Mesenchymal stem cell (in vitro differentiated cells and primary cell): ENCODE measurements around the gene PRR12.
A peak's percentile ranks its signal among the peaks of the same experiment; 100 is the strongest.

Source experiments
- DNase-seq: peaks from one replicate; pipeline ENCODE4 v3.0.0-alpha.2; 2013
- H2AFZ ChIP-seq: one replicate; pipeline ENCODE4 v1.6.1; 2013; ENCODE audit warnings: low read depth, mild to moderate bottlenecking, control low read depth, inconsistent platforms, low read length, moderate library complexity
- H2AK5ac ChIP-seq: 2 replicates; pipeline ENCODE4 v1.6.1; 2013; ENCODE audit warnings: low read length, moderate library complexity, mild to moderate bottlenecking, inconsistent platforms; ENCODE audit not compliant: severe bottlenecking
- H2BK120ac ChIP-seq: one replicate; pipeline ENCODE4 v1.6.1; 2013; ENCODE audit warnings: low read depth, mild to moderate bottlenecking, inconsistent platforms, low read length, moderate library complexity
- H2BK12ac ChIP-seq, 2 experiments: one replicate each; pipeline ENCODE4 v1.6.1; 2013; ENCODE audit warnings: inconsistent platforms in 2 of 2, low read length in 2 of 2, mild to moderate bottlenecking in 2 of 2, moderate library complexity in 2 of 2, control low read depth in 1 of 2
- H2BK15ac ChIP-seq: one replicate; pipeline ENCODE4 v1.6.1; 2013; ENCODE audit warnings: mild to moderate bottlenecking, low read depth, inconsistent platforms; ENCODE audit not compliant: poor library complexity, severe bottlenecking
- H2BK5ac ChIP-seq: 2 replicates; pipeline ENCODE4 v1.6.1; 2013; ENCODE audit warnings: low read depth, mild to moderate bottlenecking, low read length, control low read depth, inconsistent platforms; ENCODE audit not compliant: poor library complexity, severe bottlenecking
- H3K14ac ChIP-seq, 2 experiments: one replicate each; pipeline ENCODE4 v1.6.1; 2013; ENCODE audit warnings: inconsistent platforms in 2 of 2, low read length in 2 of 2, control low read depth in 1 of 2, mild to moderate bottlenecking in 1 of 2, moderate library complexity in 1 of 2
- H3K18ac ChIP-seq, 2 experiments: one replicate each; pipeline ENCODE4 v1.6.1; 2013; ENCODE audit warnings: inconsistent platforms in 2 of 2, low read length in 2 of 2, control low read depth in 1 of 2, low read depth in 1 of 2, mild to moderate bottlenecking in 1 of 2
- H3K23ac ChIP-seq, 2 experiments: one replicate each; pipeline ENCODE4 v1.6.1; 2013; ENCODE audit warnings: inconsistent platforms in 2 of 2, low read length in 2 of 2, mild to moderate bottlenecking in 2 of 2, moderate library complexity in 2 of 2, control low read depth in 1 of 2
- H3K27ac ChIP-seq: 2 replicates; pipeline ENCODE4 v1.5.1; 2013; ENCODE audit warnings: mild to moderate bottlenecking, moderate library complexity, low read length, control low read depth, inconsistent platforms; ENCODE audit not compliant: poor library complexity, severe bottlenecking
- H3K27me3 ChIP-seq, 2 experiments: 2 replicates each; pipeline versions ENCODE4 v1.6.1 to v1.7.0; 2013; ENCODE audit warnings: low read length in 2 of 2, mild to moderate bottlenecking in 2 of 2, moderate library complexity in 2 of 2, control low read depth in 1 of 2, inconsistent platforms in 1 of 2; ENCODE audit not compliant: control insufficient read depth in 1 of 2, insufficient read depth in 1 of 2
- H3K36me3 ChIP-seq, 2 experiments: 2 replicates each; pipeline versions ENCODE4 v1.6.1 to v1.7.0; 2013; ENCODE audit warnings: low read length in 2 of 2, control low read depth in 1 of 2, inconsistent platforms in 1 of 2, low read depth in 1 of 2, mild to moderate bottlenecking in 1 of 2; ENCODE audit not compliant: insufficient read depth in 2 of 2, control insufficient read depth in 1 of 2
- H3K4ac ChIP-seq, 2 experiments: one replicate each; pipeline ENCODE4 v1.6.1; 2013; ENCODE audit warnings: inconsistent platforms in 2 of 2, low read length in 2 of 2, mild to moderate bottlenecking in 2 of 2, moderate library complexity in 2 of 2, control low read depth in 1 of 2, low read depth in 1 of 2
- H3K4me1 ChIP-seq: 2 replicates; pipeline ENCODE4 v1.6.1; 2013; ENCODE audit warnings: low read depth, low read length, control low read depth; ENCODE audit not compliant: control insufficient read depth, insufficient read depth
- H3K4me2 ChIP-seq: 2 replicates; pipeline ENCODE4 v1.6.1; 2013; ENCODE audit warnings: low read length, mild to moderate bottlenecking, inconsistent platforms; ENCODE audit not compliant: poor library complexity, severe bottlenecking
- H3K4me3 ChIP-seq, 2 experiments: 2 replicates each; pipeline versions ENCODE4 v1.5.1 to v1.7.0; 2013; ENCODE audit warnings: low read length in 2 of 2, mild to moderate bottlenecking in 2 of 2, control low read depth in 1 of 2, low read depth in 1 of 2; ENCODE audit not compliant: insufficient read depth in 1 of 2
- H3K79me1 ChIP-seq: replicated peaks from 2 replicates; pipeline ENCODE4 v1.6.1; 2013; ENCODE audit warnings: mild to moderate bottlenecking, control low read depth, low read length, inconsistent platforms; ENCODE audit not compliant: poor library complexity, severe bottlenecking
- H3K9ac ChIP-seq: 2 replicates; pipeline ENCODE4 v1.7.0; 2013; ENCODE audit warnings: mild to moderate bottlenecking, low read length, moderate library complexity
- H3K9me3 ChIP-seq: 2 replicates; pipeline ENCODE4 v1.7.0; 2013; ENCODE audit warnings: mild to moderate bottlenecking, low read length; ENCODE audit not compliant: control insufficient read depth
- H4K8ac ChIP-seq: one replicate; pipeline ENCODE4 v1.6.1; 2013; ENCODE audit warnings: inconsistent platforms, mild to moderate bottlenecking, low read length, moderate library complexity
- H4K91ac ChIP-seq: one replicate; pipeline ENCODE4 v1.6.1; 2013; ENCODE audit warnings: mild to moderate bottlenecking, low read length, inconsistent platforms
- WGBS: methylation state at CpG from one replicate; pipeline ENCODE4 v1.1.7; 2013; ENCODE audit warnings: mixed read lengths; 5-methylcytosine and 5-hydroxymethylcytosine counted together

PRR12 gene

GRCh38 chr19:49551531-49551930, 39.5 kb upstream of the PRR12 start:
- Histone ChIP-seq H2BK5ac (no peak overlapping the region), H3K79me1 (peaks cover 5% of the 10 kb centered on the region), H2AK5ac (no peak overlapping the region), H3K9me3 (no peaks in the 10 kb centered on the region), H3K23ac (no peak overlapping the region), H3K4me2 (no peak overlapping the region), H3K4me1 (peaks cover 2% of the 10 kb centered on the region), H3K4ac (no peak overlapping the region), H4K91ac (no peak overlapping the region), H4K8ac (no peak overlapping the region), H2BK15ac (no peak overlapping the region), H3K36me3 (peaks cover 27 to 31% of the 10 kb centered on the region in 2 experiments), H2BK12ac (no peak overlapping the region), H3K4me3 (no peak overlapping the region), H3K9ac (no peak overlapping the region), H3K14ac (no peak overlapping the region), H3K18ac (no peak overlapping the region), H3K27ac (no peak overlapping the region), H2AFZ (no peak overlapping the region), H2BK120ac (no peak overlapping the region), H3K27me3 (no peaks in the 10 kb centered on the region)
- DNase-seq = no peak
- WGBS = over 99% methylated on average over 6 of the region's 7 CpGs

- Histone ChIP-seq H3K23ac (no peak overlapping the region), H3K4ac (no peak overlapping the region), H2BK120ac (no peak overlapping the region), H2BK15ac (no peak overlapping the region), H3K9ac (no peak overlapping the region), H3K14ac (no peak overlapping the region), H4K91ac (no peak overlapping the region), H3K18ac (no peak overlapping the region), H2BK12ac (no peak overlapping the region), H3K27me3 (no peaks in the 10 kb centered on the region), H2AK5ac (no peak overlapping the region), H3K36me3 (peaks cover 40 to 42% of the 10 kb centered on the region in 2 experiments), H3K27ac (no peak overlapping the region), H2AFZ (no peak overlapping the region), H4K8ac (no peak overlapping the region), H3K4me2 (no peak overlapping the region), H3K9me3 (no peaks in the 10 kb centered on the region), H3K4me3 (no peak overlapping the region), H2BK5ac (no peak overlapping the region), H3K79me1 (peaks cover 6% of the 10 kb centered on the region), H3K4me1 (peaks cover 2% of the 10 kb centered on the region)
- WGBS = 95% methylated on average over 11 of the region's 11 CpGs
- no peak for DNase-seq
Measured at GRCh38 chr19:49552749-49553148, 38.2 kb upstream of the PRR12 start.

GRCh38 chr19:49553451-49554271, 37.3 kb upstream of the PRR12 start:
- H2AK5ac ChIP-seq = no peak overlapping the region
- no peak overlapping the region for H3K4ac ChIP-seq
- H2BK5ac ChIP-seq = no peak overlapping the region
- H3K36me3 ChIP-seq = peaks cover 49 to 51% of the 10 kb centered on the region in 2 experiments
- no peak overlapping the region for H3K18ac ChIP-seq
- no peak overlapping the region for H4K8ac ChIP-seq
- DNase-seq = peak; percentile 67
- H3K4me1 ChIP-seq = peaks cover 2% of the 10 kb centered on the region
- H3K9ac ChIP-seq = peak overlapping the region; percentile 7
- no peak overlapping the region for H2AFZ ChIP-seq
- H3K27ac ChIP-seq = no peak overlapping the region
- no peak overlapping the region for H3K4me2 ChIP-seq
- no peak overlapping the region for H2BK12ac ChIP-seq
- no peaks in the 10 kb centered on the region for H3K27me3 ChIP-seq
- H3K79me1 ChIP-seq = peaks cover 9% of the 10 kb centered on the region
- H3K14ac ChIP-seq = no peak overlapping the region
- H3K4me3 ChIP-seq = no peak overlapping the region
- no peaks in the 10 kb centered on the region for H3K9me3 ChIP-seq
- 78% methylated on average over 10 of the region's 10 CpGs for WGBS
- no peak overlapping the region for H3K23ac ChIP-seq
- H4K91ac ChIP-seq = no peak overlapping the region
- no peak overlapping the region for H2BK15ac ChIP-seq
- no peak overlapping the region for H2BK120ac ChIP-seq

GRCh38 chr19:49554701-49555181, 36.2 kb upstream of the PRR12 start:
- Histone ChIP-seq H4K8ac (no peak overlapping the region), H2BK5ac (no peak overlapping the region), H2BK12ac (peak overlapping the region in 1 of 2 experiments; percentile 11), H3K14ac (peak overlapping the region in 1 of 2 experiments; percentile 31), H3K4ac (no peak overlapping the region), H2AFZ (no peak overlapping the region), H2BK120ac (no peak overlapping the region), H3K9ac (no peak overlapping the region), H4K91ac (no peak overlapping the region), H2BK15ac (no peak overlapping the region), H3K79me1 (peaks cover 12% of the 10 kb centered on the region), H3K4me2 (no peak overlapping the region), H3K27me3 (no peaks in the 10 kb centered on the region), H3K18ac (no peak overlapping the region), H3K23ac (peak overlapping the region in 1 of 2 experiments; percentile 27), H2AK5ac (no peak overlapping the region), H3K9me3 (no peaks in the 10 kb centered on the region), H3K27ac (no peak overlapping the region), H3K36me3 (peaks cover 58 to 59% of the 10 kb centered on the region in 2 experiments), H3K4me1 (peaks cover 2% of the 10 kb centered on the region), H3K4me3 (peak overlapping the region in 1 of 2 experiments; percentile 22)
- no peak for DNase-seq
- 96% methylated on average over 17 of the region's 17 CpGs for WGBS
